Prostate gland (tissue), 2 donors: ENCODE data around the gene PHF21B.

Experiments used
- CTCF ChIP-seq, 4 experiments: fragments of 200-600 bp in 2 of 4; fragments of 450-650 bp in 2 of 4; sonication (generic) in 2 of 4; IDR thresholded peaks; 1 replicate in 3 of 4; 2 replicates in 1 of 4; pipeline ENCODE4 v1.5.1; 2016 to 2019; ENCODE audit warnings: antibody characterized with exemption in 4 of 4, mild to moderate bottlenecking in 2 of 4, moderate library complexity in 2 of 4
- POLR2A ChIP-seq: fragments of 450-650 bp; IDR thresholded peaks from one replicate; pipeline ENCODE4 v1.6.1; 2016; ENCODE audit warnings: antibody characterized with exemption, mild to moderate bottlenecking
- POLR2AphosphoS5 ChIP-seq: sonication (generic); formaldehyde crosslinking; IDR thresholded peaks from one replicate; pipeline ENCODE4 v1.6.1; 2017; ENCODE audit warnings: antibody characterized with exemption

- peak in 1 of 4 experiments; percentile 6 for TF ChIP-seq CTCF (IDR thresholded peaks at IDR 0.05)
- no peak for TF ChIP-seq POLR2AphosphoS5
- TF ChIP-seq POLR2A: no peak
Measured at GRCh38 chr22:45007391-45008185, 2.2 kb downstream of the PHF21B start.
